GM12892 (cell line): Measurements from ENCODE around the gene GANC.

Experiments used
- DNase-seq: peaks from one replicate; pipeline ENCODE4 v3.0.0; 2011; ENCODE audit not compliant: insufficient read length
- FAIRE-seq: peaks from 2 replicates; lab custom pipeline; 2011; peaks lifted over from hg19 to GRCh38; lab: Jason Lieb, UNC
- POLR2A ChIP-seq: IDR thresholded peaks from 2 replicates; pipeline ENCODE4 v1.6.1; 2011; ENCODE audit warnings: low read depth, low read length, control low read depth
- POLR2AphosphoS5 ChIP-seq: IDR thresholded peaks from 2 replicates; pipeline ENCODE4 v1.6.1; 2011; ENCODE audit warnings: low read depth, low read length, control low read depth
- TAF1 ChIP-seq: IDR thresholded peaks from 2 replicates; pipeline ENCODE4 v1.6.1; 2011; ENCODE audit warnings: low read depth, mild to moderate bottlenecking, control low read depth, low read length, borderline replicate concordance

GANC gene

GRCh38 chr15:42359249-42359648, 86.2 kb downstream of the GANC start, which contains the start of gene CAPN3:
Gene CAPN3, plus strand, starts transcription at chr15:42359501. Its CDS starts 305 bp downstream, at chr15:42359806.
- FAIRE-seq: no peak
- no peak for DNase-seq
- TF ChIP-seq TAF1 (no peak), POLR2AphosphoS5 (no peak), POLR2A (no peak)

- DNase-seq (no peak), FAIRE-seq (no peak)
- TF ChIP-seq TAF1: no peak
- no peak for TF ChIP-seq POLR2A
- TF ChIP-seq POLR2AphosphoS5: no peak
These were observed 87.0 kb downstream of the GANC start for GRCh38 chr15:42359985-42360384.

GRCh38 chr15:42360535-42361112, 87.6 kb downstream of the GANC start:
- TF ChIP-seq POLR2AphosphoS5 (no peak), TAF1 (no peak), POLR2A (no peak)
- FAIRE-seq (no peak), DNase-seq (no peak)

GRCh38 chr15:42363487-42363886, 90.5 kb downstream of the GANC start:
- DNase-seq (no peak), FAIRE-seq (no peak)
- TF ChIP-seq POLR2A: no peak
- no peak for TF ChIP-seq TAF1
- no peak for TF ChIP-seq POLR2AphosphoS5

GRCh38 chr15:42363942-42364341, 90.9 kb downstream of the GANC start:
- no peak for FAIRE-seq
- no peak for DNase-seq
- TF ChIP-seq POLR2AphosphoS5 (no peak), POLR2A (no peak)

- no peak for FAIRE-seq
- TF ChIP-seq POLR2AphosphoS5 (no peak), TAF1 (no peak), POLR2A (no peak)
- no peak for DNase-seq
These were observed 91.5 kb downstream of the GANC start for GRCh38 chr15:42364529-42364928.

GRCh38 chr15:42365921-42366550, 93.0 kb downstream of the GANC start:
- FAIRE-seq (no peak), DNase-seq (no peak)
- TF ChIP-seq POLR2A (no peak), POLR2AphosphoS5 (no peak), TAF1 (no peak)

- no peak for TF ChIP-seq POLR2A
- no peak for TF ChIP-seq TAF1
- TF ChIP-seq POLR2AphosphoS5: no peak
- FAIRE-seq: no peak
- no peak for DNase-seq
These were observed 94.0 kb downstream of the GANC start for GRCh38 chr15:42367041-42367440.

- DNase-seq: no peak
- TF ChIP-seq TAF1: no peak
- TF ChIP-seq POLR2AphosphoS5: no peak
- no peak for TF ChIP-seq POLR2A
- FAIRE-seq: no peak
These were observed 95.1 kb downstream of the GANC start for GRCh38 chr15:42368096-42368495.

GRCh38 chr15:42371096-42371495, 98.1 kb downstream of the GANC start:
- no peak for FAIRE-seq
- no peak for DNase-seq
- TF ChIP-seq POLR2AphosphoS5 (no peak), POLR2A (no peak), TAF1 (no peak)

- TF ChIP-seq POLR2A (no peak), POLR2AphosphoS5 (no peak), TAF1 (no peak)
- FAIRE-seq (no peak), DNase-seq (no peak)
These were observed 100.3 kb downstream of the GANC start for GRCh38 chr15:42373274-42373673.

- no peak for FAIRE-seq
- DNase-seq: no peak
- TF ChIP-seq POLR2A (no peak), TAF1 (no peak), POLR2AphosphoS5 (no peak)
These were observed 100.9 kb downstream of the GANC start for GRCh38 chr15:42373936-42374335.

- FAIRE-seq (no peak), DNase-seq (no peak)
- TF ChIP-seq POLR2AphosphoS5: no peak
- TF ChIP-seq POLR2A: no peak
- no peak for TF ChIP-seq TAF1
These were observed 101.8 kb downstream of the GANC start for GRCh38 chr15:42374810-42375209.
